Measurements from ENCODE around the gene NCAPG2.

- TF ChIP-seq CTCF (IDR thresholded peaks at IDR 0.05; ENCODE audit: borderline replicate concordance, extremely low read depth, low read length, poor library complexity, severe bottlenecking) (no peak), EZH2 (IDR thresholded peaks at IDR 0.05; ENCODE audit: borderline replicate concordance, low read depth, low read length, severe bottlenecking) (no peak)
These were observed 27.7 kb downstream of the NCAPG2 start for GRCh38 chr7:158676906-158677305.
